Posterior cingulate gyrus (tissue), 11 donors: ENCODE measurements around the gene SRD5A3.
"Not testable (repeated sequence)": the region's sequence is repeated elsewhere in the genome, so short reads cannot be mapped to it uniquely, and the experiment has no call there.

Experiments
- DNase-seq, 10 donors: peaks; one replicate each; pipeline versions ENCODE4 v3.0.0 to v3.0.0-alpha.2; 2020 to 2021; ENCODE audit warnings: mixed read lengths in 3 of 10
- intact Hi-C: fragments of 100-400 bp; cut with DNase I; formaldehyde crosslinking; loops from one replicate; pipeline ENCODE4 v1.15.1; 2023

Gene SRD5A3

GRCh38 chr4:55343887-55344286 is 2.2 kb upstream of the SRD5A3 start:
- intact Hi-C loops = no loop called here
- no peak for DNase-seq

GRCh38 chr4:55345054-55345453 is 988 bp upstream of the SRD5A3 start:
- intact Hi-C loops = loop anchor here (5.0 kb wide), 1 partner anchor 507 kb away; the partner anchor contains the start of gene EXOC1
- no peak for DNase-seq

GRCh38 chr4:55346851-55347255 is 811 bp downstream of the SRD5A3 start:
- DNase-seq = no peak
- intact Hi-C loops = loop anchor here (1.0 to 5.0 kb wide), 4 partner anchors 48 to 505 kb away; partner anchors contain the start of genes EXOC1 and TMEM165

GRCh38 chr4:55347610-55348228 is 1.7 kb downstream of the SRD5A3 start:
- intact Hi-C loops = loop anchor here (2.0 to 5.0 kb wide), 2 partner anchors 207 to 505 kb away; partner anchors contain the start of gene EXOC1

GRCh38 chr4:55348466-55348865 is 2.4 kb downstream of the SRD5A3 start:
- DNase-seq = no peak
- intact Hi-C loops = loop anchor here (5.0 kb wide), 1 partner anchor 504 kb away; the partner anchor contains the start of gene EXOC1

More at GRCh38 chr4:55347610-55348228, 1.7 kb downstream of the SRD5A3 start:
- no peak for DNase-seq

- DNase-seq, intact Hi-C loops: not testable (repeated sequence)
These were observed 4.8 kb downstream of the SRD5A3 start for GRCh38 chr4:55350870-55351269.

- intact Hi-C loops = no loop called here
These were observed 5.8 kb downstream of the SRD5A3 start for GRCh38 chr4:55351824-55352223.

GRCh38 chr4:55352726-55353125 is 6.7 kb downstream of the SRD5A3 start:
- intact Hi-C loops = no loop called here
- no peak for DNase-seq

More at GRCh38 chr4:55351824-55352223, 5.8 kb downstream of the SRD5A3 start:
- DNase-seq = no peak

- DNase-seq, intact Hi-C loops: not testable (repeated sequence)
These were observed 7.2 kb downstream of the SRD5A3 start for GRCh38 chr4:55353228-55353747.

GRCh38 chr4:55354648-55355047 is 8.6 kb downstream of the SRD5A3 start:
- DNase-seq = no peak
- intact Hi-C loops = no loop called here

GRCh38 chr4:55355555-55355954 is 9.5 kb downstream of the SRD5A3 start:
- DNase-seq = no peak
- intact Hi-C loops = no loop called here

GRCh38 chr4:55356991-55357461 is 11.0 kb downstream of the SRD5A3 start:
- intact Hi-C loops = no loop called here
- DNase-seq = no peak

GRCh38 chr4:55358246-55358645 is 12.2 kb downstream of the SRD5A3 start:
- DNase-seq = no peak
- intact Hi-C loops = no loop called here

- DNase-seq = no peak
- intact Hi-C loops = no loop called here
These were observed 12.6 kb downstream of the SRD5A3 start for GRCh38 chr4:55358668-55359067.

- intact Hi-C loops = no loop called here
- DNase-seq = no peak
These were observed 13.4 kb downstream of the SRD5A3 start for GRCh38 chr4:55359397-55359916.

GRCh38 chr4:55362938-55363337 is 16.9 kb downstream of the SRD5A3 start:
- intact Hi-C loops = loop anchor here (5.0 kb wide), 1 partner anchor 34 kb away; the partner anchor contains the start of gene TMEM165
- peak in 1 of 10 donors; percentile 72 for DNase-seq

- intact Hi-C loops = loop anchor here (5.0 kb wide), 1 partner anchor 33 kb away; the partner anchor contains the start of gene TMEM165
- DNase-seq = peak in 7 of 10 donors; percentile 55 to 94 (median 64)
These were observed 17.8 kb downstream of the SRD5A3 start for GRCh38 chr4:55363691-55364351.

GRCh38 chr4:55364691-55365344 is 18.8 kb downstream of the SRD5A3 start:
- DNase-seq = peak in 6 of 10 donors; percentile 21 to 90 (median 50)
- intact Hi-C loops = loop anchor here (5.0 kb wide), 1 partner anchor 32 kb away; the partner anchor contains the start of gene TMEM165

GRCh38 chr4:55365345-55365728 is 19.3 kb downstream of the SRD5A3 start:
- intact Hi-C loops = no loop called here
- DNase-seq = peak in 1 of 10 donors; percentile 29

GRCh38 chr4:55366621-55367020 is 20.6 kb downstream of the SRD5A3 start:
- DNase-seq = no peak
- intact Hi-C loops = no loop called here
